Glutamatergic neuron (in vitro differentiated cells): Measurements from ENCODE around the gene UROS. TPM values are rescaled to one million over a fixed set of nuclear protein-coding genes. Genes with fewer than 3 reads are reported as not detected.

Experiments
- DNase-seq: peaks from one replicate; pipeline ENCODE4 v3.0.0; 2022
- H3K27ac Mint-ChIP-seq: one replicate; pipeline ENCODE4 v1.8.0; 2020; ENCODE audit warnings: mild to moderate bottlenecking, mixed read lengths, inconsistent platforms; ENCODE audit not compliant: unreplicated experiment
- H3K27me3 Mint-ChIP-seq: one replicate; pipeline ENCODE4 v1.8.0; 2020; ENCODE audit warnings: mild to moderate bottlenecking, moderate library complexity, mixed read lengths, inconsistent platforms; ENCODE audit not compliant: unreplicated experiment
- H3K36me3 Mint-ChIP-seq: one replicate; pipeline ENCODE4 v1.8.0; 2020; ENCODE audit warnings: mild to moderate bottlenecking, mixed read lengths, inconsistent platforms; ENCODE audit not compliant: unreplicated experiment
- H3K4me1 Mint-ChIP-seq: one replicate; pipeline ENCODE4 v1.8.0; 2020; ENCODE audit warnings: mild to moderate bottlenecking, low read depth, mixed read lengths, inconsistent platforms; ENCODE audit not compliant: unreplicated experiment
- H3K4me3 Mint-ChIP-seq: one replicate; pipeline ENCODE4 v1.8.0; 2020; ENCODE audit warnings: mild to moderate bottlenecking, mixed read lengths, inconsistent platforms; ENCODE audit not compliant: unreplicated experiment
- H3K9me3 Mint-ChIP-seq: one replicate; pipeline ENCODE4 v1.8.0; 2020; ENCODE audit warnings: mild to moderate bottlenecking, moderate library complexity, mixed read lengths, inconsistent platforms; ENCODE audit not compliant: unreplicated experiment
- microRNA-seq: library from miRNA; unstranded; fragments of <30 nt; microRNA quantifications from one replicate; pipeline ENCODE4, GENCODE V29; 2020; ENCODE audit not compliant: unreplicated experiment
- total RNA-seq: library from RNA; stranded (reverse); fragmentation: NEBNext Ultra II Directional; extraction: Animal tissue kit (Norgen Biotek cat#: 25700); gene quantifications from one replicate; pipeline ENCODE4 v1.2.1, GENCODE V29; 2021; ENCODE audit not compliant: unreplicated experiment
- TF ChIP-seq, protein P1 (sequence below): fragments of 200-600 bp; sonication (generic); IDR thresholded peaks from one replicate; pipeline ENCODE4 v1.5.0; 2021; ENCODE audit not compliant: partially characterized antibody, unreplicated experiment

UROS gene
- total RNA-seq, 1 donor from 2014 or later: 48.0 TPM

GRCh38 chr10:125747417-125747816, 75.6 kb downstream of the UROS start:
- Mint-ChIP-seq H3K27me3 (no peaks in the 10 kb centered on the region), H3K9me3 (no peaks in the 10 kb centered on the region), H3K27ac (no peak overlapping the region), H3K4me1 (no peaks in the 10 kb centered on the region), H3K4me3 (no peak overlapping the region), H3K36me3 (peaks cover 4% of the 10 kb centered on the region)
- TF ChIP-seq, protein P1, sequence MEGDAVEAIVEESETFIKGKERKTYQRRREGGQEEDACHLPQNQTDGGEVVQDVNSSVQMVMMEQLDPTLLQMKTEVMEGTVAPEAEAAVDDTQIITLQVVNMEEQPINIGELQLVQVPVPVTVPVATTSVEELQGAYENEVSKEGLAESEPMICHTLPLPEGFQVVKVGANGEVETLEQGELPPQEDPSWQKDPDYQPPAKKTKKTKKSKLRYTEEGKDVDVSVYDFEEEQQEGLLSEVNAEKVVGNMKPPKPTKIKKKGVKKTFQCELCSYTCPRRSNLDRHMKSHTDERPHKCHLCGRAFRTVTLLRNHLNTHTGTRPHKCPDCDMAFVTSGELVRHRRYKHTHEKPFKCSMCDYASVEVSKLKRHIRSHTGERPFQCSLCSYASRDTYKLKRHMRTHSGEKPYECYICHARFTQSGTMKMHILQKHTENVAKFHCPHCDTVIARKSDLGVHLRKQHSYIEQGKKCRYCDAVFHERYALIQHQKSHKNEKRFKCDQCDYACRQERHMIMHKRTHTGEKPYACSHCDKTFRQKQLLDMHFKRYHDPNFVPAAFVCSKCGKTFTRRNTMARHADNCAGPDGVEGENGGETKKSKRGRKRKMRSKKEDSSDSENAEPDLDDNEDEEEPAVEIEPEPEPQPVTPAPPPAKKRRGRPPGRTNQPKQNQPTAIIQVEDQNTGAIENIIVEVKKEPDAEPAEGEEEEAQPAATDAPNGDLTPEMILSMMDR: no peak
- no peak for DNase-seq

DNA sequence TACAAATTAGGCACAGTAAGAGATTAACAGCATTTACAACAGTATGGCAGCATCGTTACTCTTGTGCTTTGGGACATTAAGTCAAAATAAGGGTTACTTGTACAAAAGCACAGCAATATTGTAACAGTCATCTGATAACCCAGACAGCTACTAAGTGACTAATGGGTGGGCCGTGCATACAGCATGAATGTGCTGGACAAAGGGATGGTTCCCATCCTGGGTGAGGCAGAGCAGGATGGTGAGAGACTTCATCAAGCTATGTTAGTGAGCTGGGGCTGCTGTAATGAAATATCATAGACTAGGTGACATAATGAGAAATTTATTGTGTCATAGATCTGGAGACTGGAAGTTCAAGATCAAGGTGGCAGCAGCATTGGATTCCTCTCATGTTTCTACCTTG, 78.1 kb downstream of the UROS start:
- Mint-ChIP-seq H3K27me3 (no peaks in the 10 kb centered on the region), H3K4me1 (peaks cover 10% of the 10 kb centered on the region), H3K36me3 (peaks cover 7% of the 10 kb centered on the region), H3K27ac (no peak overlapping the region), H3K9me3 (no peaks in the 10 kb centered on the region), H3K4me3 (no peak overlapping the region)
- TF ChIP-seq, protein P1: no peak
- no peak for DNase-seq

DNA sequence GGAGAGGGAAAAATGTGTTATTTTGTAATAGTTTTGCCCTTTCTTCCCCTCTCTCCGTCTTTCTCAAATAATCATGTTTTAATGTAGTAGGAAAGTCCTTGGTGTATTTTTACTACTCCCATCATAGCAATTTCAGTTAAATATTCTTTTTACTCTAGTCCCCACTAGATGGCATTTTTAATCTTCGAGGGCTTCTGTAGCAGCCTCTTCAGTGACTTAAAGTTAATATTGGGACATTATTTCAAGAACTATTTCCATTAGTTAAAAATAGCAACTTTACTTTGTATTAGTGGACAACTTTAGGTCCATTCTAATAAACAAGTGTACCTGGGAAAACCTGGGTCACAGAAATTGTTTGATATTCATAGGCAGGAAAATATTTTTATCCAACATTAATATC, 80.6 kb downstream of the UROS start:
- peaks cover 2% of the 10 kb centered on the region for H3K9me3 Mint-ChIP-seq
- no peaks in the 10 kb centered on the region for H3K27me3 Mint-ChIP-seq
- TF ChIP-seq, protein P1: no peak
- DNase-seq: no peak
- peaks cover 7% of the 10 kb centered on the region for H3K36me3 Mint-ChIP-seq
- no peak overlapping the region for H3K27ac Mint-ChIP-seq
- peaks cover 34% of the 10 kb centered on the region for H3K4me1 Mint-ChIP-seq
- H3K4me3 Mint-ChIP-seq: no peak overlapping the region

GRCh38 chr10:125739994-125740679, 82.9 kb downstream of the UROS start:
- Mint-ChIP-seq H3K4me1 (peaks cover 51% of the 10 kb centered on the region), H3K36me3 (peaks cover 7% of the 10 kb centered on the region), H3K27ac (peak overlapping the region; percentile 86), H3K9me3 (peaks cover 4% of the 10 kb centered on the region), H3K27me3 (no peaks in the 10 kb centered on the region), H3K4me3 (no peak overlapping the region)
- TF ChIP-seq, protein P1: no peak
- no peak for DNase-seq

Small RNAs within 50 kb of the gene (microRNA-seq; reads per million reads assigned to microRNA genes)
- 2.1 reads per million, percentile 13 among the genes with 10 or more reads in this experiment for gene MIR4484

Other genes with a start within 250 kb of the UROS start
- not detected for gene TEX36, start 140.1 kb downstream of the UROS start, total RNA-seq
- gene EDRF1, start 103.5 kb downstream of the UROS start, total RNA-seq: 41.3 TPM
- not detected for gene MMP21, start 47.4 kb downstream of the UROS start, total RNA-seq
- gene BCCIP, start 288 bp upstream of the UROS start, total RNA-seq: 50.9 TPM
- gene DHX32, start 58.0 kb upstream of the UROS start, total RNA-seq: 11.3 TPM
- gene FANK1, start 73.3 kb upstream of the UROS start, total RNA-seq: 0.59 TPM